GM21447 (cell line): Measurements from ENCODE around the gene NUDT4B.
"Not testable (repeated sequence)": the region's sequence is repeated elsewhere in the genome, so short reads cannot be mapped to it uniquely, and the experiment has no call there.

Experiments
- ATAC-seq: cut with Tn5 transposase; IDR thresholded peaks from one replicate; pipeline ENCODE4 v1.9.1; 2021; ENCODE audit not compliant: unreplicated experiment

Gene NUDT4B

GRCh38 chr1:148748563-148749334 lies at the start of gene NUDT4B:
TSS of gene NUDT4B (plus strand) at chr1:148748774. CDS start at chr1:148748953, 179 bp downstream.
- peak; percentile 42 for ATAC-seq

DNA sequence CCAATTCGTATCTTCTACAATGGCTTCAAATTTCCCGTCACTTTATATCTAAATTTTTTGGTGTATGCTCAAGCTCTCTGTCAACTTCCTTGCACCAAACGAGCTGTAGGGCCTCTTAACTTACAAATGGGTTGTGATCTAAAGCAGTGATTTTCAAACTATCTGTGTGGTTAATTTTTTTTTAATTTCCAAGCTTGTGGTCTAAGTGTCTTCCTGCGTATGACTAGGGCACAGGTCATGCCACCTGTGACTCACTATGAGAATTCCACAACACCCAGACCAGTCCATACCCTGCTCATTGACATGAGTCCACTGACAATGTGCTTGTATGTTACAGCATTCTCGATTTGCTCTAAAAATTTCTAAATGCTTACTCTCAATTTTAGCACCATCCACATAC lies 49.2 kb upstream of the NUDT4B start:
- ATAC-seq: not testable (repeated sequence)

DNA sequence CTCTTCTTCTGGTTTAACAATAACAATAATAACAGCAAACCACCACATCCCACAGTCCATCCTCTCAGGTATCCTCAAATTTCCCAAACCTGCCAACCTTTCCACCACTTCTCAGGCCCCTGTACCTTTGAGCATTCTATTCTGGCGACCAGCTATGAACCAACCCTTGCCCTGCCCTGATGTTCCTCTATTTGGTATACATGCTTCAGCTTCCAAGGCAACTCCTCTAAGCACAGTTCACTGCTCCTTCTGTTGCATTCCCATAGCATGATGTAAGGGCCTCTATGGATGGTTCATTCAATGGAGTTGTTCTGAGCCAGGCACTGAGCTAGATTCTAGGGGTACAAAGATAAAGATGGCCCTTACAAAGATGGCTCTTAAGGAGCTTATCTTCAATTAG lies 46.3 kb upstream of the NUDT4B start:
- not testable (repeated sequence) for ATAC-seq

- not testable (repeated sequence) for ATAC-seq
Observed at GRCh38 chr1:148703973-148704591, 44.5 kb upstream of the NUDT4B start.

DNA sequence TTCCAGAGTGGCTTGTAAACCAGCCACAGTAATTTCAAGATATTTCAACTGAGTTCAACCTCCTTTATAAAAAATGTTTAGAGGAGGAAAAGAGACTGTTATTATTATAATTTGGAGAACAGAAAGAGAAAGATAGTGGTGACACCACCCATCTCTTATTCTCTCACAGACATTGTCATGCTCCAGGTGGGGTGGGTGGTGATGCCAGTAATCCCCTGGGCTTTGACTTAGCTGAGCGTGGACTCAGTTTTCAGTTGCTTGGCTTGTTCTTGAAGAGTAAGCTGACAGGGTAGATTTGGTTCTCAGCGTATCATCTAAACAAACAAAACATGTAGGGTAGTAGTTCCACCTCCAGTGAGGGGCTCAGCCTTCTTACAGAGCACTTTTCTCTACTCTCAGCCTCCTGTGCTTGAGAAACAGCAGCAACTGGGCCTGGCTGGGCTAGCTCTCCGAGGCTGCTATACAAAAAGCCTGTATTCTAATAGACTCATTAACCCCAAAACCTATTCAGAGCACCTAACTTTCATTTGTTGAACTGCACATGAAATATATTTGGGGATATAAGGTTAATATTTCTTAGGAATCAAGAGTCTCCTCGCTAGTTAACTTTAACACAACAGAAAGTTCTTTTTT lies 43.1 kb upstream of the NUDT4B start:
- ATAC-seq: not testable (repeated sequence)

DNA sequence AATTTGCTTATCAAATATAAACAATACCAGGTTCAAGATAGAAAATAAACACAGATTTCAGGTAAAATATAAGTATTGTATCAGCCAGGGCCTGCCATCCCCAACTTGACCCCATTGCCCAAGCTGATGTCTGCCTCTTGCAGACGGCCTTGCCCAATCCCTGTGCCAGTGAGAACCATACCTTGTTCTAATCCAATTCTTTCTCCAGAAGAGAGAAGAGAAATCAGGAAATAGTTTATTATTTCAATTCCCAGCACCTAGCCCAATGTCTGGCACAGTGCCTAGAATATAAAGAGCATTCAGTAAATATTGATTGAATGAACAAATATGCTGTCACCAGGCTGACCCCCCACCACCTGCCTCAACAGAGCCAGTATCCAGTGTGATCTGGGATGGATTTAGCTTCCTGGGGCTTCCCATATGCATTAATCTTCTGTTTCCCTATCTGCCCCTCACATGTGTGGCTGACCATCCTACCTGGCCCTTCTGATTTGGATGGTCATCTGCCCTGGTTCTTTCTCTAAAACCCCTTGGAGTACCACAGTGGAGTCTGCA lies 39.7 kb upstream of the NUDT4B start:
- not testable (repeated sequence) for ATAC-seq

DNA sequence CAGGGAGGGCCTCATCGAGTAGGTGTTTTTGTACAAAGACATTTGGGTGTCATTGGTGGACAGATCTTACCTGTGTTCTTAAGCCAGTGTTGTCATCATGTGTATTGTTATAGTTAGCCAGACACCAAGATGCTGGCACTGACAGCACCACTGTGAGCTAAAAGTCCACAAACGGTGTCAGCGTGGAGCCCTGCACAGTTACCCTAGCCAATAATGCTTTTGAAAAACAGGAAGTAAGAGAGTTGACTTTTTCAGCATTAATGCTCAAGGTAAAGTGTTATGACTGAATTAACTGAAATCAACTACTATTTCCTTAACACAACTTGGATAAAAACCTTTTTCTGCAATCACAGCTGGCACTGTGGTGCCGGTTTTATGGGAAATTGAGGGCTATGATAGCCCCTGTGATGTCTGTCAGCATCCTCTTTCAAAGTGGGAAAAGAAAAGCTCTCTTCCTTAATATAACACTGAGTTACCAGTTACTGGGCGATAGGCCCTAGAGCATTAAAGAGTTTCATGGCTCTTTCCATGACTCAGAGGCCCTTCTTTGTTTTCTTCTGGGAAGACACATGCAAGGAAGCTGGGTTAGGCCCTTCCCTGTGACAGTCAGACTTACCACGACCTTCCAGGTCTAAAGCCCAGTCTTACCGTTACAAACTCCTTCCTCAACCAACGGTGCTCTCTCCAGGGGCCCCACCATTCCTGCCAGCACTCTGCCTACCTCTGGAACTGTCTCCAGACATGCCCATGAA lies 37.6 kb upstream of the NUDT4B start:
- not testable (repeated sequence) for ATAC-seq

DNA sequence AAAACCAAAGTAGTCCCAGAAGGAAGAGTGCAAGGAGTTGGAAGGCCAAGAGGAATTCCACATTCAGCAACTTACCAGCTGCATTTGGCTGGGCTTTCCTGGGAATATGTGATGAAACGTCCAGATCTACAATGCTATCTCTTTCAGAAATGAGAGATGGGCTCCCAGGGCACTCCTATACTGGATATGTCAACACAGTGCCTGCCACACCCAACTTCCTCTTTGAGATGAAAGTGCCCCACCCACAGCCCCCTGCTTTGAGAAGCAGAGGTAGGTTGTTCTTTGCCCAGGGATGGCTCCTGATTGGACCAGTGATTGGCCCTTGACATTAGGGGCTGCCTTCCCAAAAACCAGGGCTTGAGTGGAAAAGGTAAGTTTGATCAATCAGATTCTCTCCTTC lies 36.2 kb upstream of the NUDT4B start:
- not testable (repeated sequence) for ATAC-seq

GRCh38 chr1:148715518-148715917 lies 33.1 kb upstream of the NUDT4B start:
- ATAC-seq: not testable (repeated sequence)

DNA sequence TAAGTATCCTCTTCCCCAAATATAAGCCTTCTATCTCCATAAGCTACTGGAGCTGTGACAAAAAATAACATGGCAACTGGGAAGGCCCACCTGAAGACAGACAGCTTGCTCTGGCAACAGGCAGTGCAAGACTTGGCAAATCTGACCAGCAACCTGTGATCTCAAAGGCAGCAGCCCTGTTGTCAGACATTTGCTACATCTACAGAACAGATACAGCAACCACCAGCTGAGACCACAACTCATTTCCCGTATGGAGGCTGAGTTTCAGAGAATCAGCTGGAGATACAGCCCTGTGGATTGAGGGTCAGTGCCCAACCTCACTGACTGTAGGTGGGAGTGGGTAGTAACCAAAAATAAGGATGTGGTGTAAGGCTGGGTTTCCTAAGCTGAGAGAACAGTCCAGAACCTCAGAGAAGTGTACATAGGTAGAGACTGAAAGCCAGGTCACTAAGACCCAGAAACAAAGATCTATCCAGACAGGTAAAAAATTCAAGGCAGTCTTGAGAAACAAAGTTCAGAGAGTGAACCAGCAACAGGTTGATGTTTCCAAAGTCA lies 31.5 kb upstream of the NUDT4B start:
- ATAC-seq: not testable (repeated sequence)

GRCh38 chr1:148720918-148721317 lies 27.7 kb upstream of the NUDT4B start:
- not testable (repeated sequence) for ATAC-seq

DNA sequence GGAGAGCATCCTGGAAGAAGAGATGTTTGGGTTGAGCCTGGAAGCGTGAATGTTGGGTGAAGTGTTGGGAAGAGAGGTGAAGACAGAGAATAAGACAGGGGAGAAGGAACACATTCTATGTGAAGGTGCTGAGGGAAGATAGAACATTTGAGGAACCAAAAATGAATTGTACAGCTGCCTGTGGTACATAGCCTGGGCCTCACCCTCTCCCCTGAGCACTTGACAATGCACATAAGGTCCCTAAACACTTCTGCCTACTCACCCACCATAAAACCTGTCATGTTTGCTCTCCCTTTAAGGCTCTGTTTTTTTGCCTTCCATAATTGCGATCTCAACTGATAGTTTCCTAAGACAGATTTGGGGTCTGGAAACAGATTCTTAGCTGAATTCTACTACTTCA lies 25.8 kb upstream of the NUDT4B start:
- ATAC-seq: not testable (repeated sequence)

DNA sequence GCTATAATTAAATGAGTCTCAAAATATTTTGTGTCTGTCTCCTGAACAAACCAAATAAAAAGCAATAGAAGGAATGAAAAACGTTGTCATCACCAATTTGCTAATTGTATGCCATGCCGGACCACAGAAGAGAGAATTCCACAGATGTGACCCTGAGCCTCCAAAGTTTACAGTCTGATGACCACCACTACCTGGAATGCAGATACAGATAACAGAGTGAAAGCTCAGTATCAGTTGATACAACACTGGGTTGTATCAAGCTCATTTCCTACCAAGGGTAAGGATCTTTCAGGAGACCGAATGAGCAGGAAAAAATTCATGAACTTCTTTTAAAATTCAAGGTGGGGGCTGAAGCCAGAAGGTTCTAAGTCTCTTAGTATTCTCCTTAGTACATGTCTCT lies 25.1 kb upstream of the NUDT4B start:
- ATAC-seq: not testable (repeated sequence)

DNA sequence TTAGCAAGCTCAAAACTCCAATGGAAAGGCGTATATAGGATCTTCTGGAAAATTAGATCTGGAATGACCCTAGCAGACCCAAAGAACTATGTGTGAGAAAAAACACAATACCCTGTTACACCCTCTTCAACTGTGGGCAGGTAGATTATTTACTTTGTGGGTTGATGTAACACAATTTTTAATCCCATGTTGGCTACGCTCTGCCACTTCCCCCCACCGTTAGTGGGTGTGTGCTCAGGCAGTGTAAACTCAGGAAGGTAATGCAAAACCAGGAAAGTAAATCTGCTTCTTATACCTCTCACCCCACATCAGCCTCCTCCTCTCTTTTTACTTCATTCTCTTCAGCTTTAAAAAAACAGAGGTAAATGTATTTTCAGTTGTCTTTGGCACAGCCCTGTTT lies 23.7 kb upstream of the NUDT4B start:
- ATAC-seq: not testable (repeated sequence)

GRCh38 chr1:148727862-148728261 lies 20.7 kb upstream of the NUDT4B start:
- ATAC-seq: not testable (repeated sequence)

DNA sequence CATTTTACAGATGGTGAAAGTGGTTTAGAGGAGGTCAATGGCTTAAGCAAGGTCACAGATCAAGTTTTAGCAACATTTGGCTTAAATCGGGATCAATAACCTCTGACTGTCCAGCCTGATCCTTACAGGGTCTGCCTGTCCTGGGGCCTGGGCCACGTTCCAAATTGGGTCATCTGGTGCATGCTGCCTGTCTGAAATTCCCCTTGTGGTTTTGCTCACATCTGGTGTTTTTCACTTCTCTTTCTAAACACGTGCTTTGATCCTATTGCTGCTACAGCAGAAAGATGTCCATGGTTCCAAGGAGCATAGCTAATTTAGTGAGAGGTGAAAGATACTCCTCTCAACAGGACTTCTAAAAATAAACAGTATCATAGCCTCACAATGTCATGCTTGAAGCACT lies 19.4 kb upstream of the NUDT4B start:
- peak; percentile 70 for ATAC-seq

DNA sequence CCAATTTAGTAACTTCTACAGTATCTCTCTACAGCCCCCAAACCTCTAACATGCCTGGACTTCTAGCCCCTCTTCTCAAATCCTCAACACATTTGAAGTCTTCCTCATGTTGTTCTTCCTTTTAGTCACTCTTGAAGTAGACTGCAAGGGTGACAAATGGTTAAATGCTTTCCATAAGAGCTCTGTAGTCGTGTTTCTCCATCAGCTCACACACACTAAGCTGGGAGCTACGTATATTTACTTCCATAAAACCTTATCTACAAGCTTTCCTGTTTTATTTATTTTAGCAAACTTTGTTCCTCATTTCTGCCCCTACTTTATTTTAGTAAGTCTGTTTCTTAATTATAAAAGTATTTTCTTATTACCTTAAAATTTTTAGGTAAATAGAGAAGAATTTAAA lies 19.0 kb upstream of the NUDT4B start:
- not testable (repeated sequence) for ATAC-seq

DNA sequence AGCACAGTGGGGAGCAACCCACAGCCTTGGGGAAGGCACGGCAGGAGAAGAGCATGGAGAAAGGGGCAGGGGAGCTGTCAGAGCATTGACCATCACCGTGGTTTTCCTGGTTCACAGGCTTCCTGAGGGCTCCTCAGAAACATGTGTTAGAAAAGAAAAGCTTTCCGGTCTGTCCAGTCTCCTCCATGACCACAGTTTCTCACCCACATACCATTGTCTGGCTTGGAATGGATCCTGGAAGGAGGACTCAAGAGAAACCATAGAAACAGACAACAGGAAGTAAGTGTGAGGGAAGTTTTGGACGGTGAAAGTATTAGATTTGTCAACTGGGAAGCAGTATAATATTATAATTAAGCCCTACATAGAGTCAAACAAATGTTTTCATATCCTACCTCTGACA lies 16.3 kb upstream of the NUDT4B start:
- not testable (repeated sequence) for ATAC-seq

- ATAC-seq: peak; percentile 72
Observed at GRCh38 chr1:148733585-148734310, 14.8 kb upstream of the NUDT4B start.

- peak; percentile 41 for ATAC-seq
Observed at GRCh38 chr1:148734311-148734662, 14.3 kb upstream of the NUDT4B start.
